Activated CD4-positive, alpha-beta T cell treated with anti-CD3 and anti-CD28 coated beads for 48 hours (primary cell): ENCODE measurements around the gene ARHGDIA.

Source experiments
- DNase-seq: peaks from one replicate; pipeline ENCODE4 v3.0.0-alpha.2; 2020

Gene ARHGDIA

DNA sequence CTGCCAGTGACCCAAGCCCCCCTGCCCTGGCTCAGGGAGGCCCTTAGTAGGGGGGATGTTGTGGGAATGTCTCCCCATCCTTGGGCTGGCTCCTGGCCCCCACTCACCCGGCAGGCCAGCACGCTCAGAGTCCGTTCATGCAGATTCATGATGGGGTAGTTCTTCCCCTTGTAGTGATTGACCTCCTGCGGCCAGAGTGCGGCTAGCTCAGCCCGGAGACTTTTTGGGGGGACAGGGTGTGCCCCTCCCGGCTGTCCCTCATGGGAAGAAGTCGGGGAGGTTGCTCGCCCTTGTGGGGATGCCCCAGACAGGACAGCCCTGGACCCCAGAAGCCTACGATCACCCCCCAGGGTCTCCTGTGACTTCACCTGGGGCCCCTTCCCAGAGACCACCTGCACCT, 34.9 kb upstream of the ARHGDIA start:
- no peak for DNase-seq

- DNase-seq, result no peak
Observed at GRCh38 chr17:81905424-81905875, 34.3 kb upstream of the ARHGDIA start.

GRCh38 chr17:81904600-81905423, 33.7 kb upstream of the ARHGDIA start:
- DNase-seq, result no peak

DNA sequence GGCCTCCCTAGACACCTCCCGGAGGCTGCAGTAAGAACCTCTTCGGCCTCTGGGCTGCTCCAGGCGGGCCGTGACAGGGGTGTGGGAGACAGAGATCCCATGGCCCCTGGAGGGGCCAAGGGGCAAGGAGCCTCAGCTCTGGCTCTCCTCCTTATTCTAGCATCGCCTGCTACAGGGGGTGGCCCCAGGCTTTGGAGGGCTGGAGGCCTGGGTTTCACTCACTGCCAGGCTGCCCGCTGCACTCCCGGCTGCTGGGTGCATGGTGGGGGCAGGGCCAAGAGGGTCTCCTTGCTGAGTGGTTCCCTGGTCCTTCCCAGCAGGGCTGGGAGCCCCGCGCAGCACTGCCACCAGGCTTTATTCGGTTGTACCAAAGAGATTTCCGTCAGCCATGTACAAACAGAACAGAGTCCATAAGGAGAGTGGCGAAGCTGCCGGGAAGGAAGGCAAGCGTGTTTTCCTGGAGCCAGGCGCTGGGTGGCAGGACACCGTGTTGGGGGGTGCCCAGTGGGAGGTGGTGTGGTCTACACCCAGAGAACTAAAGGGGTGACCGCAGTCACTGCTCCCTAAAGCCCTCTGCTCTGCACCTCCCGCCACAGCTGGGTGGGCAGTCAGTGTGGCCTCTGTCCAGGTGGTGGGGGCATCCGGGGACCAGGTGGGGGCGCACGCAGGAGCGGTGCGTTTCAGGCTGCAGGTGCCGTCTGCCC, 32.9 kb upstream of the ARHGDIA start:
- no peak for DNase-seq

DNA sequence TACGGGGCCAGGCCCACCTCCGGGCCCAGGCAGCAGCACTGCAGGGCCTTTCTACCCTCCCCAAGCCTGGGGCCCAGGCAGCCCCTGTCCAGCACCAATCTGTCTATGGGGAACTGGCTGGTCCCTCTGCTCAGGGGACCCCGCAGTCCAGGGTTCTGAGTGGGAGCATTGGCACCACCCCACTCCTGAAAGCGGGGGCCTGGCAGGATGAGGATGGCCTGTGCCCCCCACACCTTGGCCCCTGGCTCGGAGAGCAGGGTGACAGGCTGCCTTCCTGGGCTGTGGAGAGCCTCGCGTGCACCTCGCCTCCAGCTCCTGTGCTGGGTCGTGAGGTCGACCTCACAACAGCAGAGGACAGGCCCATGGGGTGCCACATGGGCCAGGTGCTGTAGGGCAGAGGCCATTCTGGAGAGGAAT, 32.3 kb upstream of the ARHGDIA start:
- no peak for DNase-seq

DNA sequence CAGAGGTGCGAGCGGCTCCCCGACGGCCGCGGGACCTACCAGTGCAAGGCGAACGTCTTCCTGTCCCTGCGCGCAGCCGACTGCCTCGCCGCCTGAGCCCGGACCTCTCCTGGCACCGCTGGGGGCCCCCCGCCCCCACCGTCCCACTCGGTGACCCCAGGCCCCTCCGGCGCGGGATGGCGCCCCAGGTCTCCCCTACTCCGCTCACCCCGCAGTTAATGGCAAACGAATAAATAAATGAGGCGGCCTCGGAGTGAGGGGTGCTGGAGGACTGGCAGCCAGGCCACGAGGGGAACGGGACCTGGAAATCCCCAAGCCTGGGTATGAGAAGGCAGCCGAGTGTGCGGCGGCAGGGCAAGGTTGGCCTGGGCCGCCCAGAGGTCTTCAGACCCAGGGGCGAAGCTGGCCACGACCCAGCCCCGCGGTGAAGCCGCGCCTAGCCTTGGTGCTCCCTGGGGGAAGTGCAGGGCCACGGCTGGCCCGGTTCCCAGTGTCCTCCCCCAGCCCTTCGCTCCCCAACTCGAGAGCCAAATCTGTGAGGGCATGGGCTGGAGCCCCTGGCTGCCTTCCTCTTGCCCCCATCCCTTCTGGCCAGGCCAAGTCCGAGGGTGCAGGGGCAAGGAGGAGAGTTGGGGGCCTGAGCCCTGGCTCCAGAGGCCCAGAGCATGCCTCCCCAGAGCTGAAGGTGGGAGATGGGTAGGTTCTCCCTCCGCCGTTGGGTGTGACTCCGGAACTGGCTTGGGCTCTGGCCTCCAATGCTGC, 31.7 kb upstream of the ARHGDIA start:
- no peak for DNase-seq

DNA sequence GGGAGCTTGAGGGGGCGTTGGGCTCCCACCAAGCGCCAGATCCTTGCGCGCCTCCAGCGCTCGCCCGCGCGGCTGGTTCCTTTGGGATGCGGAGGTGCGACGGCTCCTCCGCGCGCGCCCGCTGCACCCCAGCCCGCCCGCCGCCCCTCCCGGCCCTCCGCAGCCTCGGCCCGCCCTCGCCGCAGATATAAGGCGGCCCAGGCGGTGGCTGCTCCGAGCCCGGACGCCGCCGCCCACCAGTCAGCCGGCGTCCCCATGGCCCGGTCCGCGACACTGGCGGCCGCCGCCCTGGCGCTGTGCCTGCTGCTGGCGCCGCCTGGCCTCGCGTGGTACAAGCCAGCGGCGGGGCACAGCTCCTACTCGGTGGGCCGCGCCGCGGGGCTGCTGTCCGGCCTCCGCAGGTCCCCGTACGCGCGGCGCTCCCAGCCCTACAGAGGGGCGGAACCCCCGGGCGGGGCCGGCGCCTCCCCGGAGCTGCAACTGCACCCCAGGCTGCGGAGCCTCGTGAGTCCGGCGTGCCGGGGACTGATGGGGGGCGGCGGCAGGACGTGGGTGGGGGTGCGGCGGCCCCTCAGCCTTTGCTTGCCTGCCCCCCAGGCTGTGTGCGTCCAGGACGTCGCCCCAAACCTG, 31.0 kb upstream of the ARHGDIA start, which contains the start of gene NPB:
Gene NPB, plus strand, starts transcription at position 216 of the 630 bp plus-strand sequence. Its CDS starts 40 bp downstream, at position 256.
- DNase-seq, result no peak

GRCh38 chr17:81901167-81902022, 30.3 kb upstream of the ARHGDIA start:
- DNase-seq, result no peak

DNA sequence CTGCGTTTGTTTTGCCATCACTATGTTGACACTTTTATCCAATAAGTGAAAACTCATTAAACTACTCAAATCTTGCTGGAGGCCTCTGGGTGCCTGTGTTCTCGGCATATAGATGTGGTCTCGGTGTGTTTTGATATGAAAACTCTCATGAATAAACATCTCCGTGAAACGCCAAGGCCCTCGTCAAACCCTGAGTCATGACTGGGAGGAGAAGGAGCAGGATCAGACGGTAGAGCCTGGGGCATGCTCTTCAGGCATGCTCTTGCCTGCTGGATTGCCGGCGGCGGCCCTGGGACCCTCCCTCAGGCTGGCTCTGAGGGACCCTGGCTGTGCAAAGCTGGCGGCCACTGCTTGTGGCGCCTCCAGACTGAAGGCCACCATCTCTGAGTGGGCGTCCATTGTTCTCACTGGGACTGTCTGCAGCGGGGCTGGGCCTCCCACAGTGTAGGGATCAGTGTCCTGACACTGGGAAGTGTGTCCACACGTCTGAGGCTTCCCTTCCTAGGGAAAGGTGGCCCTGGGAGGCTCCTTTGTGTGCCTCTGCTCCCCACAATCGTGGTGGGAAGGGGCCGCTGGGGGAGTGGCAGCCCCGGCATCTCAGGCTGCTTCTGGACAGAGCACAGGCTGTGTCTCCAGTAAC, 29.2 kb upstream of the ARHGDIA start:
- no peak for DNase-seq

DNA sequence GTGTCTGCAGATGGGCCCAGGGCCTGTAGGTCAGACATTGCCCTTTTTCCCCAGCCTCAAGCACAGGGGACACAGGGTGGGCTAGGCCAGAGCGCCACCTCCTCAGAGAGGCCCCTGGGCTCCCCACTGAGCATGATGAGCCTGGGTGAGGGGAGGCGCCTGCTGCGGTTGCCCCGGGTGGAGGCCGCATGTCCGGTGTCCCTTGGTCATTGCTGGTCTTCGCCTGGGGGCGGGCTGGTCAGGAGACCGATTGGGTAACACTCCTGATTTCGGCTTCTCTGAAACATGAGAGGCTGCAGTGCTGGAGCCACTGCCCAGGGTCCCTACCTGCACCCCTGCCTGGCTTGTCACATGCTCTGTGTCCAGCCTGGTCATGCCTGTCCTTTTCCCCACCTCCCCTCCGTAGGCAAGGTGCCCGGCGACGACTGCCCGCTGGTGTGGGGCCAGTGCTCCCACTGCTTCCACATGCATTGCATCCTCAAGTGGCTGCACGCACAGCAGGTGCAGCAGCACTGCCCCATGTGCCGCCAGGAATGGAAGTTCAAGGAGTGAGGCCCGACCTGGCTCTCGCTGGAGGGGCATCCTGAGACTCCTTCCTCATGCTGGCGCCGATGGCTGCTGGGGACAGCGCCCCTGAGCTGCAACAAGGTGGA, 28.5 kb upstream of the ARHGDIA start:
- no peak for DNase-seq

DNA sequence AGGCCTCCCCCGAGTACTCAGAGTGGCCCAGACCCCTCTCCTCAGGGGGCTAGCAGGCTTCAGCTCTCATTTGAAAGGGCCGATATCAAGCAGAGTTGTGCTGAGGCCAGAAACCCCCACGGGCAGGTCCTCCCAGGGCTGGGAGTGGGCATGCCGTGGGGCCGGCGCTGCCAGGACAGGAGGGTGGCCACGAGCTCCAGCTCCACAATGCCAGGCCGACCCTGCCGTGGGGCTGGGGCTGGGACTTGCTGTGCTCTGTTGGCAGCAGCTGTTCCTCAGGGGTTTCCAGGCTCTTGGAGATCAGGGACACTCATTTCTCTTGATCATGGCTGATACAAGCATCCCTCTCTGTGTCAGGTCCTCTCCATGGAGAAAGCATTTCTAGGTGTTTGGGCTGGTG, 27.7 kb upstream of the ARHGDIA start:
- DNase-seq, result no peak

DNA sequence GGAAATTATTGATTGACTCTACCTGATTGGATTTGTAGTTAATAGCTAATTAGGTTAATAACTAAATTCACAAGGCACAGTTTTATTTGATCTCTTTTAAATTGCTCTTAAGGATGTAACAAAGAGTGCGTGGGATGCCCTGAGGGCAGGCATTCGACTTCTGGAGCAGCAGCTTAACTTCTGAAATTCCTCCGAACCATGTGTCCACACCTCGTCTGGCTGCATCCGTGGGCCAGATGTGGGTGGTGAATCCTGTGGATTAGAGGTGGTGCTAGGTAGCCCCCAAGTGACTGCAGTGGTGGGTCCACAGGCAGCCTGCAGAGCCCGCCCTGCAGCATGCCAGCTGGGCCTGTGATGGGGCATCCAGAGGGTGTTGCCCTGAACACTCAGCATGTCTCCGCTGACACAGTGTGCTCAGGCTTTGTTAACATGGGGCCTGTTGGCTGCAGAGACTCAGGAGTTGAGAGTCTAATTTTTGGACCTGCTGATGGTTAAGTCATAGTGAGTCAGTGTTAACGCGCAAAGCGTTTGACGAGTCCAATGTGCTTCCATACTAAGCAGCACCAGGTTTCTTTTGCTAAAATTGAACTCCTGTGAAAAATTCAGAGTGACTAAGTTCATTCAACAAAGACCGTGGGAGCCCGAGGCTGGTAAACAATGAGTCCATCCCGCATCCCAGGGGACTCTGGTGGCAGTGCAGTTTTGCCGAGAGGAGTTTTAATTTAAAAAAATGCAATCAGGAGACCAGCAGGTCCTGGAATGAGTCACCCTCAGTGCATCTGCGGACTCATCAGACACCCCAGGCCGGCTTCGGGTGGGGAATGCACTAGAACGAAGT, 27.1 kb upstream of the ARHGDIA start:
- DNase-seq, result no peak

DNA sequence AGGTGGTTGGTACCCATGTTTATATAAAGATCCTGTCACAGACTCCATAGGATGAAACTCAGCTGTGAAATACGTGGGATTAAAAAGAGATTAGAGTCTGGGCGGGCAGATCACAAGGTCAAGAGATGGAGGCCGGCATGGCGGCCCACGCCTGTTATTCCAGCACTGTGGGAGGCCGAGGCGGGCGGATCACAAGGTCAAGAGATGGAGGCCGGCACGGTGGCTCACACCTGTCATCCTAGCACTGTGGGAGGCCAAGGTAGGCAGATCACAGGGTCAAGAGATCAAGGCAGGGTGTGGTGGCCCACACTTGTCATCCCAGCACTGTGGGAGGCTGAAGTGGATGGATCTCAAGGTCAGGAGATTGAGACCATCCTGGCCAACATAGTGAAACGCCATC, 24.3 kb upstream of the ARHGDIA start:
- no peak for DNase-seq

GRCh38 chr17:81891303-81891552, 20.1 kb upstream of the ARHGDIA start:
- no peak for DNase-seq

GRCh38 chr17:81890447-81891302, 19.5 kb upstream of the ARHGDIA start:
- peak; percentile 49 for DNase-seq

DNA sequence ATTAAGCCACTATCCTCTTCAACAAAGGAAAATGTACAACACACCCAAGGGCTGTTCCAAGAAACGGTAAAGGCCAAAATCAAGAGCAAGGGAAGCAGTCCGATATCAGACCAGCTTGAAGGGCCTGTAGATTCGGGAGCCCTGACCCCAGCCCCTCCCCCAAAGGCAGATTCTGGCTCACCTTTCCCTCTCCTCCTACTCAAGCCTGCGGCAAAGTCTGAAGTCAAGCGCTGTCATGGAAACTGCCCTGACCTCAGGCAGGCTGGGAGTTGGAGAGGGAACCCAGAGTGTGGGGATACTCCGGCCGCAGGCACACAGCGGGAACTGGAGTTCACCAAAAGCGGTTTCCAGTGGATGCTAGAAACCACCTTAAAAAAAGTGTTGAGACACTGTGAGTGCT, 18.5 kb upstream of the ARHGDIA start:
- no peak for DNase-seq

- no peak for DNase-seq
Observed at GRCh38 chr17:81888988-81889595, 18.0 kb upstream of the ARHGDIA start.

DNA sequence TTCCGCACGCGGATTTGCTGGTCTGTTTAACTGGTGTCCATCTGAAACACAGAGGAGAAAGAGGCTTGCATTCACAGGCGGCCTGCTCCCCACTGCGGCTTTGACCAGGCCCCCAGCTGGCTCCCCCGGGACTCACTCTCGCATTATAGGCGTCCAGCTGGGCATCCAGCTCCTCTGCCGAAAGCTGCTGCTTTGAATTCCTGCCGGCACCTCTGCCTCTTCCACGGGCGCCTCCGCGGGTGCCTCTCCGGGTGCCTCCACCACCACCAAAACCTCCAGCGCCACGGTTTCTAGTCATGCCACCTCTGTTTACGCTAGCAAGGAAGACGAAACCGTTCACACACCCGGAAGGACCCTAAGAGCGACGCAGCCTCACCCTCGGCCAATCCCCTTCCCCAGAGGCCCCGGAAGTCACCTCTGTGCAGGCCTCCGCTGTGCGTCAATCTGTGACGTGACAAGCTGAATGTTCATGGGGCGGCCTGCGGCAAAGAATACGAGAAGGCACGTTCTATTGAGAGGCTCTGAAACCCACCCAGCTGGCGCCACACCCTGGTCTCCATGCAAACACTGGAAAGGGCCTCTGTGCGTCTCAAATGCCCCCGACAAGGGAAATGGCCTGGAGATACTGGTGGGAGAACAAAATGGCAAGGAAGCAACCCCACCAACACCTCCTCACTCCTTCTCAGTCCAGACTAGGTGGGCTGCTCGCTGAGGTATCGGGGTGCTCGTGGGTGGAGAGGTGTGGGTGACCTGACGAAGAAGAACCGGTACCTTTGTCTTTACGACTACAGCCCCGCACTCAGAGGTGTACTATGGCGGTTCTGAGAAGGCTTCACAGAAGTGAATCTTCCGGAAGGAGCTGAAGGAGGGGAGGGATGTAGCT, 17.2 kb upstream of the ARHGDIA start:
- DNase-seq, result no peak
